Measurements from ENCODE around the gene PXN. TPM values are rescaled to one million over a fixed set of nuclear protein-coding genes. Genes with fewer than 3 reads are reported as not detected.
A peak's percentile ranks its signal among the peaks of the same experiment; 100 is the strongest.

Gene PXN
- total RNA-seq, 2 experiments from 2014 or later: 229 to 230 TPM

- DNase-seq (no peak), ATAC-seq (ENCODE audit: poor library complexity) (no peak)
- Histone ChIP-seq H3K27me3 (ENCODE audit: control insufficient read depth in 1 of 2, insufficient read depth in 2 of 2, low read length in 2 of 2) (no peaks in the 10 kb centered on the region), H3K9me3 (ENCODE audit: control insufficient read depth in 1 of 2, insufficient read depth in 1 of 2, low read length in 2 of 2) (no peaks in the 10 kb centered on the region), H3K36me3 (ENCODE audit: insufficient read depth, low read length) (peaks cover 95% of the 10 kb centered on the region), H3K4me1 (ENCODE audit: insufficient read depth, low read length) (no peaks in the 10 kb centered on the region), H3K27ac (ENCODE audit: low read depth in 1 of 2, low read length in 2 of 2) (no peak overlapping the region), H3K4me3 (ENCODE audit: low read length) (no peak overlapping the region)
- peaks cover 78% of the 10 kb centered on the region for H3K36me3 Mint-ChIP-seq (ENCODE audit: low read depth)
- no peaks in the 10 kb centered on the region for H3K4me1 Mint-ChIP-seq (ENCODE audit: low read depth)
- CTCF ChIA-PET: no interaction called here
- intact Hi-C loops (cut with DNase I, micrococcal nuclease): no loop called here
- TF ChIP-seq CTCF (IDR thresholded peaks at IDR 0.05): no peak
- no peaks in the 10 kb centered on the region for H3K27me3 Mint-ChIP-seq
- POLR2A ChIA-PET: interaction anchor here (0.5 to 2.8 kb wide), 2 partner anchors 13 to 15 kb away, joined by 3 to 10 read pairs; partner anchors contain the start of gene RPLP0
- H3K4me3 Mint-ChIP-seq: no peak overlapping the region
- H3K27ac Mint-ChIP-seq: peak overlapping the region; percentile 33
- no peaks in the 10 kb centered on the region for H3K9me3 Mint-ChIP-seq
Observed at GRCh38 chr12:120215766-120216735, 49.5 kb downstream of the PXN start.

- Mint-ChIP-seq H3K4me3 (no peak overlapping the region), H3K9me3 (no peaks in the 10 kb centered on the region), H3K36me3 (ENCODE audit: low read depth) (peaks cover 77% of the 10 kb centered on the region), H3K27me3 (no peaks in the 10 kb centered on the region), H3K27ac (no peak overlapping the region), H3K4me1 (ENCODE audit: low read depth) (no peaks in the 10 kb centered on the region)
- no peak for TF ChIP-seq CTCF (IDR thresholded peaks at IDR 0.05)
- ChIA-PET POLR2A (no interaction called here), CTCF (no interaction called here)
- Histone ChIP-seq H3K27ac (ENCODE audit: low read depth in 1 of 2, low read length in 2 of 2) (no peak overlapping the region), H3K4me3 (ENCODE audit: low read length) (no peak overlapping the region), H3K27me3 (ENCODE audit: control insufficient read depth in 1 of 2, insufficient read depth in 2 of 2, low read length in 2 of 2) (no peaks in the 10 kb centered on the region), H3K36me3 (ENCODE audit: insufficient read depth, low read length) (peaks cover 95% of the 10 kb centered on the region), H3K9me3 (ENCODE audit: control insufficient read depth in 1 of 2, insufficient read depth in 1 of 2, low read length in 2 of 2) (no peaks in the 10 kb centered on the region), H3K4me1 (ENCODE audit: insufficient read depth, low read length) (no peaks in the 10 kb centered on the region)
- intact Hi-C loops (cut with DNase I, micrococcal nuclease): no loop called here
- ATAC-seq (ENCODE audit: poor library complexity) (no peak), DNase-seq (peak in 1 of 14 experiments; percentile 26)
Observed at GRCh38 chr12:120215357-120215735, 50.2 kb downstream of the PXN start.

- intact Hi-C loops (cut with DNase I, micrococcal nuclease): no loop called here
- Mint-ChIP-seq H3K27me3 (no peaks in the 10 kb centered on the region), H3K27ac (no peak overlapping the region), H3K4me3 (no peak overlapping the region), H3K4me1 (ENCODE audit: low read depth) (no peaks in the 10 kb centered on the region), H3K9me3 (no peaks in the 10 kb centered on the region), H3K36me3 (ENCODE audit: low read depth) (peaks cover 77% of the 10 kb centered on the region)
- Histone ChIP-seq H3K27me3 (ENCODE audit: control insufficient read depth in 1 of 2, insufficient read depth in 2 of 2, low read length in 2 of 2) (no peaks in the 10 kb centered on the region), H3K27ac (ENCODE audit: low read depth in 1 of 2, low read length in 2 of 2) (no peak overlapping the region), H3K4me1 (ENCODE audit: insufficient read depth, low read length) (no peaks in the 10 kb centered on the region), H3K9me3 (ENCODE audit: control insufficient read depth in 1 of 2, insufficient read depth in 1 of 2, low read length in 2 of 2) (no peaks in the 10 kb centered on the region), H3K4me3 (ENCODE audit: low read length) (no peak overlapping the region), H3K36me3 (ENCODE audit: insufficient read depth, low read length) (peaks cover 94% of the 10 kb centered on the region)
- ATAC-seq (ENCODE audit: poor library complexity) (no peak), DNase-seq (peak in 1 of 14 experiments; percentile 26)
- CTCF ChIA-PET: no interaction called here
- POLR2A ChIA-PET: no interaction called here
- TF ChIP-seq CTCF (IDR thresholded peaks at IDR 0.05): no peak
Observed at GRCh38 chr12:120214626-120215356, 50.7 kb downstream of the PXN start.
